Measurements from ENCODE around the gene ABRACL. TPM values are rescaled to one million over a fixed set of nuclear protein-coding genes. Genes with fewer than 3 reads are reported as not detected.

Gene ABRACL
- total RNA-seq, 1 donor from 2014 or later = 14.0 TPM

- intact Hi-C loops (cut with DNase I) = no loop called here
- Histone ChIP-seq H3K4me3 (no peak overlapping the region), H3K36me3 (no peaks in the 10 kb centered on the region)
Measured at GRCh38 chr6:139073118-139073517, 44.6 kb downstream of the ABRACL start.

GRCh38 chr6:139079018-139079417 is 50.5 kb downstream of the ABRACL start:
- Histone ChIP-seq H3K4me1 (no peaks in the 10 kb centered on the region), H3K27me3 (no peaks in the 10 kb centered on the region), H3K9me3 (no peaks in the 10 kb centered on the region), H3K36me3 (no peaks in the 10 kb centered on the region), H3K4me3 (no peak overlapping the region), H3K27ac (no peak overlapping the region)
- TF ChIP-seq CTCF (IDR thresholded peaks at IDR 0.05) (no peak), POLR2AphosphoS5 (IDR thresholded peaks at IDR 0.05; ENCODE audit: insufficient read depth in 1 of 2, low read depth in 1 of 2) (no peak), POLR2A (IDR thresholded peaks at IDR 0.05) (no peak)
- intact Hi-C loops (cut with DNase I) = no loop called here
- no peak for DNase-seq (ENCODE audit: extremely low spot score in 2 of 2)

More at GRCh38 chr6:139073118-139073517, 44.6 kb downstream of the ABRACL start:
- Histone ChIP-seq H3K27ac (no peak overlapping the region), H3K9me3 (no peaks in the 10 kb centered on the region), H3K27me3 (no peaks in the 10 kb centered on the region), H3K4me1 (no peaks in the 10 kb centered on the region)
- no peak for DNase-seq (ENCODE audit: extremely low spot score in 2 of 2)
- no peak for TF ChIP-seq POLR2A (IDR thresholded peaks at IDR 0.05)
- TF ChIP-seq CTCF (IDR thresholded peaks at IDR 0.05) = no peak
- no peak for TF ChIP-seq POLR2AphosphoS5 (IDR thresholded peaks at IDR 0.05; ENCODE audit: insufficient read depth in 1 of 2, low read depth in 1 of 2)

- intact Hi-C loops (cut with DNase I) = no loop called here
Measured at GRCh38 chr6:139080255-139080920, 51.8 kb downstream of the ABRACL start.

GRCh38 chr6:139081471-139081870 is 52.9 kb downstream of the ABRACL start:
- DNase-seq (ENCODE audit: extremely low spot score in 2 of 2) = no peak
- H3K27me3 ChIP-seq = no peaks in the 10 kb centered on the region
- no peak for TF ChIP-seq POLR2AphosphoS5 (IDR thresholded peaks at IDR 0.05; ENCODE audit: insufficient read depth in 1 of 2, low read depth in 1 of 2)
- no peak for TF ChIP-seq CTCF (IDR thresholded peaks at IDR 0.05)
- TF ChIP-seq POLR2A (IDR thresholded peaks at IDR 0.05) = no peak
- intact Hi-C loops (cut with DNase I) = no loop called here
- H3K9me3 ChIP-seq = no peaks in the 10 kb centered on the region
- no peak overlapping the region for H3K27ac ChIP-seq
- no peaks in the 10 kb centered on the region for H3K36me3 ChIP-seq
- no peak overlapping the region for H3K4me3 ChIP-seq
- no peaks in the 10 kb centered on the region for H3K4me1 ChIP-seq

More at GRCh38 chr6:139080255-139080920, 51.8 kb downstream of the ABRACL start:
- no peak overlapping the region for H3K4me3 ChIP-seq
- no peaks in the 10 kb centered on the region for H3K4me1 ChIP-seq
- TF ChIP-seq CTCF (IDR thresholded peaks at IDR 0.05) = no peak
- TF ChIP-seq POLR2A (IDR thresholded peaks at IDR 0.05) = no peak
- TF ChIP-seq POLR2AphosphoS5 (IDR thresholded peaks at IDR 0.05; ENCODE audit: insufficient read depth in 1 of 2, low read depth in 1 of 2) = no peak
- no peak for DNase-seq (ENCODE audit: extremely low spot score in 2 of 2)
- H3K27ac ChIP-seq = no peak overlapping the region
- no peaks in the 10 kb centered on the region for H3K9me3 ChIP-seq
- H3K27me3 ChIP-seq = no peaks in the 10 kb centered on the region
- H3K36me3 ChIP-seq = no peaks in the 10 kb centered on the region

GRCh38 chr6:139082370-139082769 is 53.8 kb downstream of the ABRACL start:
- H3K27me3 ChIP-seq = no peaks in the 10 kb centered on the region
- H3K4me1 ChIP-seq = no peaks in the 10 kb centered on the region
- intact Hi-C loops (cut with DNase I) = no loop called here
- TF ChIP-seq POLR2AphosphoS5 (IDR thresholded peaks at IDR 0.05; ENCODE audit: insufficient read depth in 1 of 2, low read depth in 1 of 2) = no peak
- TF ChIP-seq CTCF (IDR thresholded peaks at IDR 0.05) = no peak
- TF ChIP-seq POLR2A (IDR thresholded peaks at IDR 0.05) = no peak
- DNase-seq (ENCODE audit: extremely low spot score in 2 of 2) = no peak
- H3K27ac ChIP-seq = no peak overlapping the region
- H3K4me3 ChIP-seq = no peak overlapping the region
- no peaks in the 10 kb centered on the region for H3K36me3 ChIP-seq
- H3K9me3 ChIP-seq = no peaks in the 10 kb centered on the region
